ENCODE data around the gene CDYL.
"Not testable (repeated sequence)": the region's sequence is repeated elsewhere in the genome, so short reads cannot be mapped to it uniquely, and the experiment has no call there.

Gene CDYL

DNA sequence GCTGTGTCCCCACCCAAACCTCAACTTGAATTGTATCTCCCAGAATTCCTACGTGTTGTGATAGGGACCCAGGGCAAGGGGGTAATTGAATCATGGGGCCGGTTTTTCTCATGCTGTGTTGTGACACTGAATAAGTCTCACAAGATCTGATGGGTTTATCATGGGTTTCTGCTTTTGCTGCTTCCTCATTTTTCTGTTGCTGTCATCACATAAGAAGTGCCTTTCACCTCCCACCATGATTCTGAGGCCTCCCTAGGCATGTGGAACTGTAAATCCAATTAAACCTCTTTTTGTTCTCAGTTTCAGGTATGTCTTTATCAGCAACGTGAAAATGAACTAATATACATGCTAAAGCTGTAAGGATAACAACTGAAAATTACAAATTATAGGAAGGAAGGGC lies 88.3 kb downstream of the CDYL start:
- Mint-ChIP-seq H3K27me3 (no peaks in the 10 kb centered on the region), H3K4me3 (no peak overlapping the region), H3K4me1 (peaks cover 21% of the 10 kb centered on the region), H3K27ac (no peak overlapping the region), H3K9me3 (peaks cover 29% of the 10 kb centered on the region), H3K36me3 (peaks cover 45% of the 10 kb centered on the region)

DNA sequence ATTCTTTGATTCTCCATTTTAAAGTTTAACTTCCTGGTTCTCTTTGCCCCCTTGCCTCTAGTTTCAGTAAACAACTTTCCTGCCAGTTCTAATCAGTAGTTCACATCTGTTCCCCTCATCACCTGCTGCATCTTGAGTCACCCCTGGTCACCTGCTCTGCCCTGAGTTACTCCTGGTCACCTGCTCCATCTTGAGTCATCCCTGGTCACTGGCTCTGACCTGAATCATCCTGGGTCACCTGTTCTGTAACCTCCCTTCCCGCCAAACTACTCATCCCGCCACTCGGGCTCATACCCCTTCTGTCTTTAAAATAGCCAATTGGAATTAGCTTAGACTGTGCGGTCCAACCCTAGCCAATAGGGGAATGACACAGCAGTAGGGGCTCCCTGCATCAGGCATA lies 88.8 kb downstream of the CDYL start:
- H3K27me3 Mint-ChIP-seq, H3K27ac Mint-ChIP-seq, H3K4me3 Mint-ChIP-seq: not testable (repeated sequence)
- peaks cover 21% of the 10 kb centered on the region for H3K4me1 Mint-ChIP-seq
- peaks cover 29% of the 10 kb centered on the region for H3K9me3 Mint-ChIP-seq
- peaks cover 45% of the 10 kb centered on the region for H3K36me3 Mint-ChIP-seq

DNA sequence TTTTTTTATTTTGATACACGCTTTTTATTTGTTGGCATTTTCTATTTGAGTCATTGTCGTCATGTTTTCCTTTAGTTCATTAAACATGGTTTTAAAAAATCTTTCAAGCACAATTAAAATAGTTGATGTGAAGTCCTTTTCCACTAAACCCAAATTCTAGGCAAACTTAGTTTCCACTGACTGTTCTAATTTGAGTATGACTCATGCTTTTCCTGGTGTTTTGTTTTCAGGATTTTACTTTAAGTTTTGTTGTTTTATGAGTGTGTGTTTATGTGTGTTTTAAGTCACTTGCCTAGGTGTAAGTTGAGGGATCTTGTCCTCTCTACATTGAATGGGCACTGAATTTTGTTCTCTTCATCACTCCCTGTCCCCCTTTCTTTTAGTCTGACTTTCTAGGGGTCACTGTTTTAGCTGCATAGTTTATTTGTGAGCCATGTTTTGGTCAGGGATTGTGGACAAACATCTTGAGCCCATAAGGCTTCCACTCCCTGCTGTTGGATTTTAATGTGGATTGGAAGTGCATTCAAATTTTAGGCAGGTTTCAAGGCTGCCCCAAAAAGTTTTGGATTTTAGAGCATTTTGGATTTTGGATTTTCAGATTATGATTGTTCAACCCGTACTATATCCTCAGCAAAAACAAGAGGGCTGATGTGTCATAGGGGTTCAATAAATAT lies 94.8 kb downstream of the CDYL start:
- peaks cover 59% of the 10 kb centered on the region for H3K4me1 Mint-ChIP-seq
- H3K4me3 Mint-ChIP-seq = no peak overlapping the region
- H3K27ac Mint-ChIP-seq = no peak overlapping the region
- H3K27me3 Mint-ChIP-seq = no peaks in the 10 kb centered on the region
- peaks cover 13% of the 10 kb centered on the region for H3K9me3 Mint-ChIP-seq
- H3K36me3 Mint-ChIP-seq = peaks cover 27% of the 10 kb centered on the region

DNA sequence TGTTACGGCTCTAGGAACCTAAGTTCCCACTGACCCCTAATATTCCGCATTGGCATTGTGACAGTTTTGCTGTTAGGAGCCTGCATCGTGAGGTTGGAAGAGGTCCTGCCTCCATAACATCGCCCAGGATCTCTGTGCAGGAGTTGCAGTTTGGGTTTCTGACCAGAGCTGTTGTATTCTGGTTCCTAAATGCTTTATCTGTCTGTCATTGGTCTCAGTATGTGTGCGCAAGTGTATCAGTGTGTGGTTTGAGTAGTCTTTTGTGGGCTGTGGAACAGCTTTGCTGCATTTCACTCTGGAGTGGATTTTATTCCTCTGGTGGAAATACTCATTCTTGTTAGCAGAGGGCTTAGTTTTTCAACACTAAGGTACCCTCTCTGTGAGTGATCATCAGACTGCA lies 95.6 kb downstream of the CDYL start:
- Mint-ChIP-seq H3K27me3 (no peaks in the 10 kb centered on the region), H3K4me1 (peaks cover 68% of the 10 kb centered on the region), H3K9me3 (peaks cover 10% of the 10 kb centered on the region), H3K4me3 (no peak overlapping the region), H3K27ac (no peak overlapping the region), H3K36me3 (peaks cover 23% of the 10 kb centered on the region)

DNA sequence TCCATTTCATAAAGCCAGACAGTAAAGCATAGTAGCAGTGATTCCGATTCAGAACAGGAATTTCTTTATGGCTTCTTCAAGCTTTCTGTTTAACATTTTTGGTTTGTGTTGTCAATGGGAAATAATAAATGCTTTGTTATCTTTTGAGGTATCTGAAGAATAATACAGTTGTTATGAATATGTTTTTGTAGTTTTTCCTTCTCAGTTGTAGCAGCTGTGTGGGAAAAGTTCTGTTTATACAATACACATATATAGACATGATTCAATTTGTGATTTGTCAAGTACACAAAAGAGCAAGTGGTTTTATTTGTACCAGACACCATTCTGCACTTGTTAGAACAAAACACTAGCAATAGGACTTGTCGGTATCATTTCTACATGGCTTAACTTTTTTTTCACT lies 96.6 kb downstream of the CDYL start:
- peaks cover 15% of the 10 kb centered on the region for H3K36me3 Mint-ChIP-seq

DNA sequence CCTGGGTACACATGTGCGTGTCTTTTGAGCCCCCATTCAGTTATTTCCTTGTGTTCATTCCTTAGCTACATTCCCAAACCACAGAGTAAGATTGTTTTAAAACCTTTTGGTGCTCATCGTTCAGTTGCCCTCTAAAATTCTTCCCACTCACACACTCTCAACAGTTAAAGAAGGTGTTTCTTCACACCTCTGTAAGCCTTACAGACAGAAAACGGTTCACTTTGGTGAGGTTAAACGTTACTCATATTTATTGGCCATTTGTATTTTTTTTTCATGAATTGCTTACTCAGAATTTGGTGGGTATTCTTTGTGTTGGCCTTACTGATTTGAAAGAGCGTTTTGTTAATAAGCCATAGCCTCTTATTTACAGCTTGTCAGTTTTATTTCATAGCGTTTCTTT lies 97.7 kb downstream of the CDYL start:
- Mint-ChIP-seq H3K4me1 (peaks cover 80% of the 10 kb centered on the region), H3K36me3 (peaks cover 13% of the 10 kb centered on the region), H3K27me3 (no peaks in the 10 kb centered on the region), H3K27ac (no peak overlapping the region), H3K4me3 (no peak overlapping the region), H3K9me3 (no peaks in the 10 kb centered on the region)

More for the DNA sequence above, 96.6 kb downstream of the CDYL start:
- Mint-ChIP-seq H3K4me3 (no peak overlapping the region), H3K9me3 (peaks cover 2% of the 10 kb centered on the region), H3K27ac (no peak overlapping the region), H3K27me3 (no peaks in the 10 kb centered on the region), H3K4me1 (peaks cover 72% of the 10 kb centered on the region)

DNA sequence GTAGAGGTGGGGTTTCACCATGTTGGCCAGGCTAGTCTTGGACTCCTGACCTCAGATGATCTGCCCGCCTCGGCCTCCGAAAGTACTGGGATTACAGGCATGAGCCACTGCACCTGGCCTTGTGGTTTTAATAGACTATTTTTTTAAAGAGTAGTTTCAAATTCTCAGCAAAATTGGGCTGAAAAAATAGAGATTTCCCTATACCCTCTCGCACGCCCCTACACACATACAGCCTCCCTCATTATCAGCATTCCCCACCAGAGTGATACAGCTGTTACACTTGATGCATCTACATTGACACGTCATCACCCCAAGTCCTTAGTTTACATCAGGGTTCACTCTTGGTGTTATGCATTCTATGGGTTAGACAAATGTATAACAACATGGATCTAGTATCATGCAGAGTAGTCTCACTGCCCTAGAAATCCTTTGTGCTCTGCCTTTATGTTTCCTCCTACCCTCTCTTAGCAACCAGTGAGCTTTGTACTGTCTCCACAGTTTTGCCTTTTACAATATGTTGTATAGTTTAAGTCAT lies 103.6 kb downstream of the CDYL start:
- Mint-ChIP-seq H3K27me3 (no peaks in the 10 kb centered on the region), H3K36me3 (peaks cover 3% of the 10 kb centered on the region), H3K4me1 (peaks cover 84% of the 10 kb centered on the region), H3K27ac (no peak overlapping the region), H3K9me3 (no peaks in the 10 kb centered on the region), H3K4me3 (no peak overlapping the region)

DNA sequence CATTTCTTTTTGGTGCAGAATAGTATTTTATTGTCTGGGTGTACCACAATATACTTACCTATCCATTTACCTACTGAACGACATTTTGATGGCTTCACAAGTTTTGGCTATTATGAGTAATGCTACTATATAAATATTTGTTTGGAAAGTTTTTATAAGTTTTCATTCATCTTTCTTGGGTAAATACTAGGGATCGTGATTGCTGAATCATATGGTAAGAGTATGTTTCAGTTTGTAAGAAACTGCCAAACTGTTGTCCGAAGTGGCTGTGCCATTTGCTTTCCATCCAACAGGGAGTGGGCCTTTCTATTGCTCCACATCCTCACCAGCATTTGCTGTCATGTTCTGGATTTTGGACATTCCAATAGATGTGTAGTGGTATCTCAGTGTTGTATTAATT lies 104.2 kb downstream of the CDYL start:
- Mint-ChIP-seq H3K4me3 (no peak overlapping the region), H3K27me3 (no peaks in the 10 kb centered on the region), H3K36me3 (peaks cover 3% of the 10 kb centered on the region), H3K27ac (no peak overlapping the region), H3K4me1 (peaks cover 81% of the 10 kb centered on the region), H3K9me3 (no peaks in the 10 kb centered on the region)

DNA sequence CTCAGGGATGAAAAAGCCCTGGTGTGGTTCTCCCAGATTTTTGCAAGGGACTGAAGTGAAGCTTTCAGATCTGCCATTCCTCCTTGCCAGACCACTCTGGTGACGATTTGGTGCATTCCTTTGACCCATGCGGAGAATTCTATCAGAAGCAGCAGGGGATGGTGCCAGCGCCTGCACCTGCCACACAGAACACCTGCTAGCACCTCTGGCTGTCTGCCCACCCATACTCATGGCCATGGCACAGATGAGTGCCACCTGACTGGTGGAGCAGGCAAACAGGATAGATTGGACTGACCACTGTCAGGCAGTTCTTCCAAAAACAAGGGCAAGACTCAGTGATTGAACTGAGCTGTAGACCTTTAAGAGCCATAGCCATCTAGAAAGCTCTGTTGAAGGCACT lies 107.1 kb downstream of the CDYL start:
- H3K36me3 Mint-ChIP-seq = peaks cover 3% of the 10 kb centered on the region
- H3K9me3 Mint-ChIP-seq = no peaks in the 10 kb centered on the region
- H3K27me3 Mint-ChIP-seq = no peaks in the 10 kb centered on the region
- no peak overlapping the region for H3K27ac Mint-ChIP-seq
- H3K4me3 Mint-ChIP-seq = no peak overlapping the region
- peaks cover 78% of the 10 kb centered on the region for H3K4me1 Mint-ChIP-seq

DNA sequence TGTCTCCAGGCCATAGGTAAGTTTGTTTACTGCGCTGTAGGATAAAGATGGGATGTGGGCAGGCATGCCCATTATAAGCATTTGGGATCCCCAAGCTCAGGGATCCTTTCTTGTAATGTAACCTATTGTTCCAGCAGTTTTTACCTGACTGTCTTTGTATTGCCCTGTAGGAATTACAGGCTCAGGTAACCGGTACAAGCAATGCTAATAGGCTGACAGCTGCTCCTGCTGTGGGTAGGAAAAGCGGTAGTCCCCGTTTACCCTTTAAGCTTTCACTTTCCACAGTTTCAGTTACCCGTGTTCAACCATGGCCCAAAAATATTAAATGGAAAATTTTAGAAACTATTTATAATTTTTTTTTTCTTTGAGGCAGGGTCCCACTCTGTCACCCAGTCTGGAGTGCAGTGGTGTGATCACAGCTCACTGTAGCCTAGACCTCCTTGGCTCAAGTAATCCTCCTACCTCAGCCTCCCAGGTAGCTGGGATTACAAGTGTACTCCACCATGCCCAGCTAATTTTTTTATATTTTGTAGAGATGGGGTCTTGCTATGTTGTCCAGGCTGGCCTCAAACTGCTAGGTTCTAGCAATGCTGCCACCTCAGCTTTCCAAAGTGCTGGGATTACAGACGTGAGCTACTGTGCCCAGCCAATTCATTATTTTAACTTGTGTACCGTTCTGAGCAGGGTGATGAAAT lies 108.6 kb downstream of the CDYL start:
- H3K27ac Mint-ChIP-seq = no peak overlapping the region
- H3K9me3 Mint-ChIP-seq = no peaks in the 10 kb centered on the region
- H3K36me3 Mint-ChIP-seq = peaks cover 2% of the 10 kb centered on the region
- H3K27me3 Mint-ChIP-seq = no peaks in the 10 kb centered on the region
- no peak overlapping the region for H3K4me3 Mint-ChIP-seq
- peaks cover 74% of the 10 kb centered on the region for H3K4me1 Mint-ChIP-seq

DNA sequence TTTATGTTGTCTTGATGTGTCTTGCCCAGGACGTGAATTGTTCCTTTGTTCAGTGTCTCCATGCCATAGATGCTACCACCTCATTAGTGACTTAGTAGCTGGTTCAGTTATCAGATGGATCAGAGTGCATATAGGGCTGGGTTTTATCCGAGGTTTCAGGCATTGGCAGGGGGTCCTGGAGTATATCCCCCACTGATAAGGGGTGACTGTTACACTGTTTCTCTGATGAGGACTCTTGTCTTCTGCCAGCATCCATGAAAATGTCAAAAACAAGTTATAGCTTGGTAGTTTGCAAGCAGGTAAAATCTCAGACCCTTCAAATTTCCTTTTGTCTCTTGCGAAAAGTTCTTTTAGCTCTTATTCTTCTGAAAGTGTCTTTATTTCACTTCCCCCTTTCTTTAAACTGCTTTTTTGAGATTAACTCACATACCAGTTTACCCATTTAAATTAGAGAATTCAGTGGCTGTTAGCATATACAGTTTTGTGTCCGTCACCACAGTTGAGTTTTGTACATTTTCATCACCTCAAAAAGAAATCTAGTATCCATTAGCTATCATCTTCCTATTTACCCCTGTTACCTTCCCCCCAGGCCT lies 109.2 kb downstream of the CDYL start:
- peaks cover 1% of the 10 kb centered on the region for H3K36me3 Mint-ChIP-seq
- no peak overlapping the region for H3K4me3 Mint-ChIP-seq
- no peaks in the 10 kb centered on the region for H3K9me3 Mint-ChIP-seq
- peaks cover 74% of the 10 kb centered on the region for H3K4me1 Mint-ChIP-seq
- H3K27ac Mint-ChIP-seq = no peak overlapping the region
- H3K27me3 Mint-ChIP-seq = no peaks in the 10 kb centered on the region

DNA sequence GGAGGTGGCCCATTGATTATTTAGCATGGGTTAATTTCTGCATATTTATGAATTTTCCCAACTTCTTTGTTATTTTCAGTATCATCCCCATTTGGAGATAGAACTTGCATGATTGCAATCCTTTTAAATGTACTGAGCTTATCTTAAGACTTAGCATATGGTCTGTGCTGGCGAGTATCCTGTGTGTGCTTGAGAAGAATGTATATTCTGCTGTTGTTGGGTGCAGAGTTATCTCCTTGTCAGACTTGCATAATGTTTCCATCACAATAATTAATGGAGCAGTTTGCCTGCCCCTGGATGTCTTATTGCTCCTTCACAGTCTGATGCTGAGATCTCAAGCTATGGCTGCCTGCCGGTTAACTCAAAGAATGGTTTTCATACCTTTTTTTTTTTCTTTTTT lies 112.6 kb downstream of the CDYL start:
- H3K4me3 Mint-ChIP-seq = no peak overlapping the region
- H3K36me3 Mint-ChIP-seq = peaks cover 14% of the 10 kb centered on the region
- peaks cover 53% of the 10 kb centered on the region for H3K4me1 Mint-ChIP-seq
- H3K27me3 Mint-ChIP-seq = no peaks in the 10 kb centered on the region
- no peak overlapping the region for H3K27ac Mint-ChIP-seq
- no peaks in the 10 kb centered on the region for H3K9me3 Mint-ChIP-seq

DNA sequence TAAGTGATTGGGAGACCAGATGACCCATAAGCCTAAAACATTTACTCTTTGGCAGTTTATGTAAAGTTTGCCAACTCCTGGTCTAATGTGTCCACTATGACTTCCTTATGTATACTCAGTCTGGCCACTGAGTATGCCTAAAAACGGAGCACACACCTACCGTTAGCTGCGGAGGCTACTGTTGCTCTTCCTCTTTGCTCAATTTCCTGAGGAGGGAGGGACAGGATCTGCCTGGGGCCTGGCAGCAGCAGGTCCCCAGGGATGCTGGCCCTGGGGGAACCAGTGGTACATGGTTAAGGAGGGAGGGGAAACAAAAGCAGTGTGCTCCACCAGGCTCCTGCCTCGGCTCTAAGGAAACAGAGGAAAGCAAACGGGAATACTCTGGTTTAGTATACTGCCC lies 113.5 kb downstream of the CDYL start:
- H3K36me3 Mint-ChIP-seq = peaks cover 17% of the 10 kb centered on the region
- H3K27me3 Mint-ChIP-seq = no peaks in the 10 kb centered on the region
- H3K9me3 Mint-ChIP-seq = no peaks in the 10 kb centered on the region
- H3K27ac Mint-ChIP-seq = no peak overlapping the region
- H3K4me1 Mint-ChIP-seq = peaks cover 45% of the 10 kb centered on the region
- H3K4me3 Mint-ChIP-seq = no peak overlapping the region

DNA sequence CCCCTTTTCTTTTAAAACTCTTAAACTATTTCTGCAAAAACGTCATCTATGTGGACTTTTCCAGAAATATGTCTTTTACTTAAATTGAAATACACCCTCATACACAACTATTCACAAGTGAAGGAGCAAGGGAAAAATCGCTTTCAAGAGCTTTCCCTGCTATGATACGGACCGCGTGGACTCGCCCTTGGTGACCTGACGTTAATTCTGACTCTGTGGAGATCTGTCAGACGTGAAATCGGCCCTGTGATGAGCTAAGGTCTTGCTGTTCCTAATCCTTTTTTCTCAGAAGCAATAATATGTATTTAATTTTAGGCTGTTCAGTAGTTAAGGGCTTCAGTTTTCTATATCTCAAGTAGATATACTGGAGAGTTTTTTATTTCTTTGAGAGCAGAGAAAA lies 114.0 kb downstream of the CDYL start:
- peaks cover 18% of the 10 kb centered on the region for H3K36me3 Mint-ChIP-seq
- no peak overlapping the region for H3K27ac Mint-ChIP-seq
- no peak overlapping the region for H3K4me3 Mint-ChIP-seq
- H3K27me3 Mint-ChIP-seq = no peaks in the 10 kb centered on the region
- peaks cover 44% of the 10 kb centered on the region for H3K4me1 Mint-ChIP-seq
- H3K9me3 Mint-ChIP-seq = no peaks in the 10 kb centered on the region

DNA sequence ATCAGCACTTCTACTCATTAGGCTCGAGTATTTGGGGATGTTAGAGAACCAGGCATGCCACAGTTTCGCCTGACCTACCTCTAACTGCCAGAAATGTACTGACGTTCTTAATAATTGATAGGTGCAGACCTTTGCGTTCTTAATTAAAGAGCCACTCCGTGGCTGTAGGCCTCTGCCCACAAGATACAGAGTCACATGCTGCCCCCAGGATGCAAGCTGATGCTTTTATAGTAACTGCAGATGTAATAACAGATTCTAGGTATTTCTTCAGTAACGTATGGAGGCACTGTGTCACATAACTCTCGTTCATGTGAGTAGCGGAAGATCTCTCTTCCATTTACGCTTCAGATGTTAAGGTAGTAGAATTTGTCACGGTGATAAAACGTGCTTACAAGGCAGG lies 114.4 kb downstream of the CDYL start:
- peaks cover 39% of the 10 kb centered on the region for H3K4me1 Mint-ChIP-seq
- H3K36me3 Mint-ChIP-seq = peaks cover 19% of the 10 kb centered on the region
- no peaks in the 10 kb centered on the region for H3K9me3 Mint-ChIP-seq
- no peak overlapping the region for H3K4me3 Mint-ChIP-seq
- H3K27me3 Mint-ChIP-seq = no peaks in the 10 kb centered on the region
- no peak overlapping the region for H3K27ac Mint-ChIP-seq

DNA sequence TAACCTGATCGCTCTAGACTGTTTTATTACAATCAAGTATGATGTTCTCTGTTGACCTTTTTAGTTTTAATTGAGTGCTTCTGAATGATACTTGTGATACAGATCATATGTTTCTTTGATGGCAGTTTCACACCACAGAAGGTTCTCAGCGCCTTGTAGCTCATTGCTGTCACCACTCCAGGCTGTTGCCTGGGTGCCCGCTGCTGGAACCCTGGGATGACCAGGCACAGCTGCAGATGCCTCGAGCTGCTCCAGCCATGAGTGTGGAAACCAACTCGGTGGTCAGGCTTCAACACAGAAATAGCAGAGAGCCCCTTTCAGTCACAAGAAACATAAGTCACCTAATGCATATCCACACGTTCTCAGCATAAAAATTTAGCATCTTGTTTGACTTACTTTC lies 114.9 kb downstream of the CDYL start:
- no peak overlapping the region for H3K27ac Mint-ChIP-seq
- peaks cover 34% of the 10 kb centered on the region for H3K4me1 Mint-ChIP-seq
- H3K36me3 Mint-ChIP-seq = peaks cover 19% of the 10 kb centered on the region
- no peaks in the 10 kb centered on the region for H3K27me3 Mint-ChIP-seq
- H3K9me3 Mint-ChIP-seq = no peaks in the 10 kb centered on the region
- H3K4me3 Mint-ChIP-seq = no peak overlapping the region

Data from activated naive CD4-positive, alpha-beta T cell treated with anti-CD3 and anti-CD28 coated beads, Interleukin-2, amount 50 U/mL, for 24 hours (primary cell).